GM12878 (cell line): ENCODE data around the gene PET117. TPM values are rescaled to one million over a fixed set of nuclear protein-coding genes. Genes with fewer than 3 reads are reported as not detected.

Source experiments
- BCL3 ChIP-seq: IDR thresholded peaks from 2 replicates; pipeline ENCODE4 v1.6.1; 2011; ENCODE audit warnings: borderline replicate concordance, low read depth, mild to moderate bottlenecking, moderate library complexity, low read length; ENCODE audit not compliant: insufficient read depth, poor library complexity, severe bottlenecking
- NR2C2 ChIP-seq: IDR thresholded peaks from 2 replicates; pipeline ENCODE4 v1.6.1; 2011; ENCODE audit warnings: borderline replicate concordance, low read depth; ENCODE audit not compliant: control insufficient read depth, insufficient read length
- TCF3 ChIP-seq: IDR thresholded peaks from 2 replicates; pipeline ENCODE4 v1.6.1; 2012; ENCODE audit warnings: low read depth, mild to moderate bottlenecking, low read length, borderline replicate concordance; ENCODE audit not compliant: insufficient read depth
- ZNF24 ChIP-seq: fragments of 450-650 bp; IDR thresholded peaks from 2 replicates; pipeline ENCODE4 v1.6.1; 2017; ENCODE audit warnings: antibody characterized with exemption, mild to moderate bottlenecking
- ZNF384 ChIP-seq: IDR thresholded peaks from 2 replicates; pipeline ENCODE4 v1.6.1; 2012; ENCODE audit warnings: low read depth, mild to moderate bottlenecking, low read length, improper control_type of control experiment, borderline replicate concordance
- ZNF592 ChIP-seq: fragments of 450-650 bp; IDR thresholded peaks from 2 replicates; pipeline ENCODE4 v1.6.1; 2017; ENCODE audit warnings: mild to moderate bottlenecking, moderate library complexity
- polyA plus RNA-seq, 11 experiments: library from polyadenylated mRNA; depleted of rRNA in 4 of 11; unstranded in 6 of 11; stranded (reverse) in 5 of 11; fragments of >200 nt; fragmentation: Nextera tagmentation in 4 of 11; fragmentation: Illumina TruSeq in 1 of 11; extraction: Ambion mirVana in 4 of 11; extraction: Trizol in 1 of 11; gene quantifications; 1 replicate in 1 of 11; 2 replicates in 10 of 11; pipeline versions ENCODE4 v1.2.1 to v1.2.3, GENCODE V29; 2011 to 2016; ENCODE audit warnings: inconsistent platforms in 2 of 11, missing spikeins in 2 of 11, low read depth in 1 of 11
- total RNA-seq, 4 experiments: library from RNA; depleted of rRNA in 3 of 4; stranded (reverse); fragments of >200 nt in 3 of 4; fragmentation: Illumina TruSeq in 1 of 4; extraction: Trizol in 1 of 4; gene quantifications; 2 replicates each; pipeline versions ENCODE4 v1.2.1 to v1.2.3, GENCODE V29; 2013 to 2021

PET117 gene
- total and polyA plus RNA-seq, 10 of the 15 experiments (the other 5 are each of a cell fraction or from before 2014, with no cell fraction given), result 6.0 to 20.6 (median 11.8) TPM

- no peak for TF ChIP-seq BCL3
- no peak for TF ChIP-seq NR2C2
- TF ChIP-seq ZNF592, result no peak
- no peak for TF ChIP-seq ZNF24
- TF ChIP-seq TCF3, result no peak
- no peak for TF ChIP-seq ZNF384
Observed at GRCh38 chr20:18188434-18188833, 50.8 kb downstream of the PET117 start (continued).
